Neural progenitor cell (in vitro differentiated cells): Measurements from ENCODE around the gene BCAN. TPM values are rescaled to one million over a fixed set of nuclear protein-coding genes. Genes with fewer than 3 reads are reported as not detected.

ENCODE experiments used
- DNase-seq: peaks from one replicate; pipeline ENCODE4 v3.0.0-alpha.2; 2016; ENCODE audit warnings: low spot score
- H2AFZ ChIP-seq: fragments of 200-600 bp; sonication (generic); replicated peaks from 2 replicates; pipeline ENCODE4 v1.6.1; 2016; ENCODE audit warnings: antibody characterized with exemption
- H3F3A ChIP-seq: fragments of 200-600 bp; sonication (generic); 2 replicates; pipeline ENCODE4 v1.6.1; 2016; ENCODE audit warnings: antibody characterized with exemption, low read depth
- H3K27ac ChIP-seq: fragments of 200-600 bp; sonication (generic); 2 replicates; pipeline ENCODE4 v1.5.1; 2016; ENCODE audit warnings: mild to moderate bottlenecking
- H3K27me3 ChIP-seq: fragments of 200-600 bp; sonication (generic); 2 replicates; pipeline ENCODE4 v1.6.1; 2016; ENCODE audit warnings: mild to moderate bottlenecking, moderate library complexity
- H3K36me3 ChIP-seq: fragments of 200-600 bp; sonication (generic); 2 replicates; pipeline ENCODE4 v1.5.1; 2016
- H3K4me1 ChIP-seq: fragments of 200-600 bp; sonication (generic); 2 replicates; pipeline ENCODE4 v1.6.1; 2016; ENCODE audit warnings: mixed run types
- H3K4me2 ChIP-seq: fragments of 200-600 bp; sonication (generic); 2 replicates; pipeline ENCODE4 v1.6.1; 2016
- H3K4me3 ChIP-seq: fragments of 200-600 bp; sonication (generic); 2 replicates; pipeline ENCODE4 v1.5.1; 2016
- H3K79me2 ChIP-seq: fragments of 200-600 bp; sonication (generic); 2 replicates; pipeline ENCODE4 v1.6.1; 2016; ENCODE audit warnings: low read depth
- H3K9ac ChIP-seq: fragments of 200-600 bp; sonication (generic); 2 replicates; pipeline ENCODE4 v1.6.1; 2016
- H3K9me3 ChIP-seq: fragments of 200-600 bp; sonication (generic); 2 replicates; pipeline ENCODE4 v1.5.1; 2016; ENCODE audit warnings: low read depth
- H4K20me1 ChIP-seq: fragments of 200-600 bp; sonication (generic); 2 replicates; pipeline ENCODE4 v1.6.1; 2016; ENCODE audit warnings: low read depth
- H3K27ac Mint-ChIP-seq: 3 replicates; pipeline ENCODE4 v1.8.0; 2021; ENCODE audit warnings: mixed read lengths
- H3K27me3 Mint-ChIP-seq: 2 replicates; pipeline ENCODE4 v1.8.0; 2022; ENCODE audit warnings: low read depth, mild to moderate bottlenecking, inconsistent platforms, moderate library complexity, mixed read lengths; ENCODE audit not compliant: insufficient read depth
- H3K36me3 Mint-ChIP-seq: 3 replicates; pipeline ENCODE4 v1.8.0; 2021; ENCODE audit warnings: mixed read lengths
- H3K4me1 Mint-ChIP-seq: 3 replicates; pipeline ENCODE4 v1.8.0; 2021; ENCODE audit warnings: mixed read lengths
- H3K4me3 Mint-ChIP-seq: 3 replicates; pipeline ENCODE4 v1.8.0; 2021; ENCODE audit warnings: mild to moderate bottlenecking, moderate library complexity, mixed read lengths
- H3K9me3 Mint-ChIP-seq: 3 replicates; pipeline ENCODE4 v1.8.0; 2020; ENCODE audit warnings: mixed read lengths
- CTCF ChIP-seq: fragments of 200-600 bp; sonication (generic); IDR thresholded peaks from 2 replicates; pipeline ENCODE4 v1.5.1; 2017; ENCODE audit warnings: antibody characterized with exemption, mild to moderate bottlenecking
- EZH2 ChIP-seq: fragments of 200-600 bp; sonication (generic); IDR thresholded peaks from 2 replicates; pipeline ENCODE4 v1.6.1; 2017; ENCODE audit warnings: antibody characterized with exemption, mild to moderate bottlenecking, moderate library complexity
- EZH2phosphoT487 ChIP-seq: fragments of 200-600 bp; sonication (generic); IDR thresholded peaks from 2 replicates; pipeline ENCODE4 v1.6.1; 2017; ENCODE audit warnings: antibody characterized with exemption
- total RNA-seq: library from RNA; depleted of rRNA; stranded (reverse); fragments of >200 nt; gene quantifications from 2 replicates; pipeline ENCODE4 v1.2.3, GENCODE V29; 2015; ENCODE audit warnings: low replicate concordance

The BCAN gene
- total RNA-seq, 1 donor from 2014 or later, result not detected

DNA sequence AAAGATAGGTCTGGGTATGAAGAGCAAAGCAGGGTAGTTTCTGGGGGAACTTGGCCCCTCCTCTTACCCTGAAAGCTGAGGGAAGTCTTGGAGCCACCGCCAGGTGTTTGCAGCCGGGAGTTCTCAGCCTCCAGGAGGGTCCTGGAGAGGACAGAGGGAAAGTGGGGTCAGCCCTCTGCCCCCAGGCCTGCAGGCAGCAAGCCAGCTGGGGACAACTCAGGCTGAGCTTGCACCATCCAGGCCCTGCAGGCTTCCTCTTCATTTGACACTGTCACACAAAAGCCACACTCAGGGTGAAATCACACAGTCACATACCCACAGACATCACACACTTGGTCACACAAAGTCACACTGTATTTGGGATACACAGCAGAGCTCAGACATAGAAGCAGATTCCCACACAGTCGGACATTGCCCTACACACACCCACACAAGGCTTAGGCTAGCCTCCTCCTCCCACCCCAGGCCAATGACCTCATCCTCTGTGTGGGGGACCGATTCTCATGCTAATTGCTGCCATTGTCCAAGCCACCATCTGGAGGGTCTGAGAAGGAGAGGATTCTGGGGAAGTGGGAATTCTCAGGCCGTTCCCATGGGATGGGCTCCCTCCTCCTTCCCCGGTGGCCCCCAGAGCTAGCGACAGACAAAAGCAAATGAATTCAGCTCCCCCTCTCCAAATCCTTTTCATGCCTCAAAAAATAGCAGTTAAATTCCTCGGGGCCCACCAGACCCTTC lies 31.6 kb downstream of the BCAN start:
- H3K4me1 Mint-ChIP-seq, result peaks cover 78% of the 10 kb centered on the region
- peak overlapping the region; percentile 100 for H3K27ac Mint-ChIP-seq
- Histone ChIP-seq H3F3A (peaks cover 80% of the 10 kb centered on the region), H3K9me3 (no peaks in the 10 kb centered on the region), H3K4me1 (peaks cover 60% of the 10 kb centered on the region), H3K36me3 (peaks cover 18% of the 10 kb centered on the region), H3K27ac (peak overlapping the region; percentile 100), H4K20me1 (peaks cover 80% of the 10 kb centered on the region), H3K4me3 (peak overlapping the region; percentile 85), H2AFZ (no peak overlapping the region), H3K4me2 (peak overlapping the region; percentile 84), H3K79me2 (peaks cover 65% of the 10 kb centered on the region), H3K27me3 (peaks cover 4% of the 10 kb centered on the region), H3K9ac (peak overlapping the region; percentile 89)
- TF ChIP-seq EZH2phosphoT487, result no peak
- no peak for TF ChIP-seq EZH2
- no peak for TF ChIP-seq CTCF
- peaks cover 29% of the 10 kb centered on the region for H3K27me3 Mint-ChIP-seq
- H3K36me3 Mint-ChIP-seq, result peaks cover 26% of the 10 kb centered on the region
- peak; percentile 98 for DNase-seq
- peak overlapping the region; percentile 95 for H3K4me3 Mint-ChIP-seq
- H3K9me3 Mint-ChIP-seq, result peaks cover 4% of the 10 kb centered on the region

GRCh38 chr1:156675210-156676113 lies 33.5 kb downstream of the BCAN start:
- peak; percentile 65 for DNase-seq
- H3K4me3 ChIP-seq, result peak overlapping the region; percentile 85

More at GRCh38 chr1:156675210-156676113, 33.5 kb downstream of the BCAN start:
- Histone ChIP-seq H3K27me3 (peaks cover 20% of the 10 kb centered on the region), H3K4me1 (peaks cover 46% of the 10 kb centered on the region), H3F3A (peaks cover 61% of the 10 kb centered on the region), H2AFZ (no peak overlapping the region), H3K9me3 (no peaks in the 10 kb centered on the region), H3K9ac (peak overlapping the region; percentile 89), H4K20me1 (peaks cover 62% of the 10 kb centered on the region), H3K27ac (peak overlapping the region; percentile 100), H3K36me3 (peaks cover 18% of the 10 kb centered on the region), H3K4me2 (peak overlapping the region; percentile 84), H3K79me2 (peaks cover 65% of the 10 kb centered on the region)
- H3K4me3 Mint-ChIP-seq, result peak overlapping the region; percentile 95
- peaks cover 26% of the 10 kb centered on the region for H3K36me3 Mint-ChIP-seq
- H3K4me1 Mint-ChIP-seq, result peaks cover 59% of the 10 kb centered on the region
- H3K27me3 Mint-ChIP-seq, result peaks cover 21% of the 10 kb centered on the region
- no peak for TF ChIP-seq EZH2phosphoT487
- no peak for TF ChIP-seq EZH2
- no peak for TF ChIP-seq CTCF
- H3K27ac Mint-ChIP-seq, result peak overlapping the region; percentile 100
- H3K9me3 Mint-ChIP-seq, result peaks cover 4% of the 10 kb centered on the region
